Loucy (cell line): ENCODE data around the gene KCNQ4.

Experiments used
- H2AFZ ChIP-seq: fragments of 200-600 bp; sonication (generic); 2 replicates; pipeline ENCODE4 v1.6.0; 2016; ENCODE audit warnings: antibody characterized with exemption, mild to moderate bottlenecking, low read length, moderate library complexity
- H3F3A ChIP-seq: fragments of 200-600 bp; 2 replicates; pipeline ENCODE4 v1.6.0; 2016; ENCODE audit warnings: antibody characterized with exemption, low read depth, mild to moderate bottlenecking
- H3K27me3 ChIP-seq: fragments of 200-600 bp; sonication (generic); 2 replicates; pipeline ENCODE4 v1.6.1; 2014; ENCODE audit warnings: low read length, mild to moderate bottlenecking; ENCODE audit not compliant: insufficient read depth, poor library complexity, severe bottlenecking
- H3K36me3 ChIP-seq: fragments of 200-600 bp; sonication (generic); 2 replicates; pipeline ENCODE4 v1.6.1; 2016; ENCODE audit warnings: low read length; ENCODE audit not compliant: insufficient read depth
- H3K4me1 ChIP-seq: fragments of 200-600 bp; sonication (generic); 2 replicates; pipeline ENCODE4 v1.5.1; 2014; ENCODE audit warnings: low read length, mild to moderate bottlenecking; ENCODE audit not compliant: insufficient read depth, poor library complexity, severe bottlenecking
- H3K4me2 ChIP-seq: fragments of 200-600 bp; sonication (generic); 2 replicates; pipeline ENCODE4 v1.6.0; 2014; ENCODE audit warnings: antibody characterized with exemption, low read length, low read depth, mild to moderate bottlenecking; ENCODE audit not compliant: poor library complexity, severe bottlenecking
- H3K4me3 ChIP-seq: fragments of 200-600 bp; sonication (generic); 2 replicates; pipeline ENCODE4 v1.5.1; 2014; ENCODE audit warnings: low read length, mild to moderate bottlenecking, mixed read lengths; ENCODE audit not compliant: poor library complexity, severe bottlenecking
- H3K79me2 ChIP-seq: fragments of 200-600 bp; sonication (generic); 2 replicates; pipeline ENCODE4 v1.6.1; 2014; ENCODE audit warnings: low read length; ENCODE audit not compliant: insufficient read depth
- H3K9ac ChIP-seq: fragments of 200-600 bp; sonication (generic); 2 replicates; pipeline ENCODE4 v1.6.0; 2014; ENCODE audit warnings: mild to moderate bottlenecking, low read depth, low read length, moderate library complexity; ENCODE audit not compliant: poor library complexity, severe bottlenecking
- H3K9me2 ChIP-seq: fragments of 200-600 bp; sonication (generic); replicated peaks from 2 replicates; pipeline ENCODE4 v1.6.1; 2016; ENCODE audit warnings: low read depth, low read length, mixed read lengths
- H3K9me3 ChIP-seq: fragments of 200-600 bp; sonication (generic); 2 replicates; pipeline ENCODE4 v1.6.1; 2014; ENCODE audit warnings: mild to moderate bottlenecking, antibody characterized with exemption, low read length, low read depth; ENCODE audit not compliant: insufficient read depth
- H4K20me1 ChIP-seq: fragments of 200-600 bp; sonication (generic); 2 replicates; pipeline ENCODE4 v1.6.0; 2014; ENCODE audit warnings: antibody characterized with exemption, low read length, mild to moderate bottlenecking; ENCODE audit not compliant: insufficient read depth, poor library complexity, severe bottlenecking
- EZH2phosphoT487 ChIP-seq: fragments of 200-600 bp; IDR thresholded peaks from 2 replicates; pipeline ENCODE4 v1.6.1; 2018; ENCODE audit warnings: antibody characterized with exemption, mild to moderate bottlenecking, moderate library complexity, borderline replicate concordance
- TF ChIP-seq, protein P1 (sequence below): fragments of 200-600 bp; sonication (generic); conservative IDR thresholded peaks from 2 replicates; pipeline ENCODE4 v1.5.1; 2014; ENCODE audit warnings: mild to moderate bottlenecking, antibody characterized with exemption, low read length

KCNQ4 gene

DNA sequence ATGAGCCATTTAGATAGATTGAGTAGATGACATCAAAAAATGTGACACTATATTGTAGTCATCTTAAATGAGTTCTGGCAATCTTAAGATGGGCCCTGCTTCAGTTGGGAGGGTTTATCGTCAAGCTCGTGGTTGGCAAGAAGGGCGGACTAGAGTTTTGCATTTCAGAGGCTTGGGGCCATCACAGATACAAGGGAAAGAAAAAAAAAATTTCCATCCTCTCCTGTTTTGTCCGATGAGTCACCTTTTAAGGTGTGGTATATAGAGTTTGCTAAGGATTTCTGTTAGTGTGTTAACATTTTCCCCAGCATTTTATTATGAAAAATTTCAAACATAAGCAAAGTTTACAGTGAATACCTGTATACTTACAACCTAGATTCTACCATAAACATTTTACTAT lies 31.8 kb upstream of the KCNQ4 start:
- Histone ChIP-seq H3K9me3 (no peaks in the 10 kb centered on the region), H3K36me3 (peaks cover 99% of the 10 kb centered on the region), H3K4me3 (no peak overlapping the region), H3K9me2 (no peaks in the 10 kb centered on the region), H2AFZ (no peak overlapping the region), H4K20me1 (no peaks in the 10 kb centered on the region), H3K4me1 (no peaks in the 10 kb centered on the region), H3K4me2 (no peak overlapping the region), H3K9ac (no peak overlapping the region), H3K79me2 (peaks cover 3% of the 10 kb centered on the region; the same call in 1 of the 2 replicates), H3K27me3 (no peaks in the 10 kb centered on the region), H3F3A (no peaks in the 10 kb centered on the region)
- TF ChIP-seq, protein P1, sequence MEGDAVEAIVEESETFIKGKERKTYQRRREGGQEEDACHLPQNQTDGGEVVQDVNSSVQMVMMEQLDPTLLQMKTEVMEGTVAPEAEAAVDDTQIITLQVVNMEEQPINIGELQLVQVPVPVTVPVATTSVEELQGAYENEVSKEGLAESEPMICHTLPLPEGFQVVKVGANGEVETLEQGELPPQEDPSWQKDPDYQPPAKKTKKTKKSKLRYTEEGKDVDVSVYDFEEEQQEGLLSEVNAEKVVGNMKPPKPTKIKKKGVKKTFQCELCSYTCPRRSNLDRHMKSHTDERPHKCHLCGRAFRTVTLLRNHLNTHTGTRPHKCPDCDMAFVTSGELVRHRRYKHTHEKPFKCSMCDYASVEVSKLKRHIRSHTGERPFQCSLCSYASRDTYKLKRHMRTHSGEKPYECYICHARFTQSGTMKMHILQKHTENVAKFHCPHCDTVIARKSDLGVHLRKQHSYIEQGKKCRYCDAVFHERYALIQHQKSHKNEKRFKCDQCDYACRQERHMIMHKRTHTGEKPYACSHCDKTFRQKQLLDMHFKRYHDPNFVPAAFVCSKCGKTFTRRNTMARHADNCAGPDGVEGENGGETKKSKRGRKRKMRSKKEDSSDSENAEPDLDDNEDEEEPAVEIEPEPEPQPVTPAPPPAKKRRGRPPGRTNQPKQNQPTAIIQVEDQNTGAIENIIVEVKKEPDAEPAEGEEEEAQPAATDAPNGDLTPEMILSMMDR, result no peak
- no peak for TF ChIP-seq EZH2phosphoT487

DNA sequence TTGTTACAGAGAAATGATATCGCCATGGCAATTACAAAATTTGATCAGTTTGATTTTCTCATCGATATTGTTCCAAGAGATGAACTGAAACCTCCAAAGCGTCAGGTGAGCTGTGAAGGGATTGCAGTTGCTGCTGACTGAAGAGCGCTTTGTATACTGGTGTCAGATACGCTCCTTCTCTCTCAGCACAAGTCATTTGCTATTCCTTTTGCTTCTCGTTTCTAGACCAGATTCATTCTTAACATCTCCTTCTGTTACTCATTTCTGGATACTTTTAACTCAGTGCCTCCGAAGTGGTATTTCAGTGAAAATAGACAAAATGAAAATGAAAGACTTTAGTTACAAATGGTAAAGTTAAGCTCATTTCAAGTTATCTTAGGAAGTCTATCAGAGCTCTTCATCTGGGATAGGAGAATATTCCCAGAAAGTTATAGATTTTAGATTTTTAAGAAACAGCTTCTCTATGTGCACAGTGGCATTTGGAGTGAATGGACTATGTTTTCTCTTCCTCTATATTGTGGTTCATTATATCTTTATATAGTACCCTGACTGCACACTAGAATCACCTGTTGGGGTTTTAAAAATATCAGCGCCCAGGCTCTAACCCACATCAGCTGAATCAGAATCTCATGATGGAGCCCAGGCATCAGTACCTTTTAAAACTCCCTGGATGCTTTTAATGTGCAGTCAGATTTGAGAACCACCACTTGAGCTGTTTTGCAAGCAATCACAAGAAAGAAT lies 30.3 kb upstream of the KCNQ4 start:
- Histone ChIP-seq H3K27me3 (no peaks in the 10 kb centered on the region), H3K9me3 (no peaks in the 10 kb centered on the region), H3K36me3 (peaks cover 99% of the 10 kb centered on the region), H2AFZ (no peak overlapping the region), H4K20me1 (no peaks in the 10 kb centered on the region), H3K79me2 (no peaks in the 10 kb centered on the region), H3K4me2 (no peak overlapping the region), H3F3A (no peaks in the 10 kb centered on the region), H3K4me1 (no peaks in the 10 kb centered on the region), H3K9ac (no peak overlapping the region), H3K4me3 (no peak overlapping the region), H3K9me2 (no peaks in the 10 kb centered on the region)
- no peak for TF ChIP-seq EZH2phosphoT487
- TF ChIP-seq, protein P1, result no peak

DNA sequence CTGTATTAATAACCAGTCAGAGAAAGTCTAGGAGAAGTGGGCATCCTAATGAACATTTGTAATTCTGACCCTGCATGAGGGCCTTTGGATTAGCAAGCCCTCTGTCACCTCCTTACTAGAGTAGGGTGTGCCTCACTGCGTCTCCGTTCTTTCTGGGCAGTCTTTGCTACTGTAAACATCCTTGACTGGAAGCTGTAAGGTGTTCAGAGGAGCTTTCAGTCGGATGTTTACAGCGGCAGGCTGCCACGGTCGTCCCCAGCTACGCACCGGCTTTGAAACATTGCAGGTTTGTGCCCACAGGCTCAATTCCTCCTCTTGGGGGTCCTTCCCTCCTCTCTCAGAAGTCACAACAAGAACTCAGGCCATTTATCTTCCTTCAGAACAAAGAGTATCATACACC lies 29.4 kb upstream of the KCNQ4 start:
- Histone ChIP-seq H3F3A (no peaks in the 10 kb centered on the region), H3K9me2 (no peaks in the 10 kb centered on the region), H3K4me2 (no peak overlapping the region), H3K79me2 (no peaks in the 10 kb centered on the region), H4K20me1 (no peaks in the 10 kb centered on the region), H3K9me3 (no peaks in the 10 kb centered on the region), H3K36me3 (peaks cover 99% of the 10 kb centered on the region), H2AFZ (no peak overlapping the region), H3K27me3 (no peaks in the 10 kb centered on the region), H3K4me1 (no peaks in the 10 kb centered on the region), H3K4me3 (no peak overlapping the region), H3K9ac (no peak overlapping the region)
- TF ChIP-seq EZH2phosphoT487, result no peak

DNA sequence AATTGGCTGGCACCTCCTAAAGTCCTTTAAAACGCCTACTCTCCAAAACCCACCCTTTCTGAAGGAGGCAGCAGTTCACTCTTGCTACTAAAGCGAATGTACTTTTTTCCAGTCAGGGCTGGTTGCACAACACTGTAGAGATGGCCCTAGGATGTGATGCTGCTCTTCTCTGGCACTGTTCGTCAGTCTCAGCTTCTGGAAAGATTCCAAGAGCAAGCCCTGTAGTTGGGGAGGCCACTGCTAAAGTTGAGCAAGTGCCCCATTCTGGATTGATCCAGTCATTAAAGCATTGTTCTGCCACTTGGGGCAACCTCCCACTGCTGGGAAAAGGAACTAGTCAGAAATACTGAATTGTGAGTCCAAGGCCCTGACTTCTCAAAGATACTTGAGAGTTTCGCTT lies 28.5 kb upstream of the KCNQ4 start:
- TF ChIP-seq, protein P1, result no peak
- TF ChIP-seq EZH2phosphoT487, result no peak
- Histone ChIP-seq H3K36me3 (peaks cover 99% of the 10 kb centered on the region), H3K9ac (no peak overlapping the region)

More for the DNA sequence above, 28.5 kb upstream of the KCNQ4 start:
- Histone ChIP-seq H3F3A (no peaks in the 10 kb centered on the region), H3K9me2 (no peaks in the 10 kb centered on the region), H3K4me3 (no peak overlapping the region), H3K79me2 (no peaks in the 10 kb centered on the region), H3K4me2 (no peak overlapping the region), H4K20me1 (no peaks in the 10 kb centered on the region), H3K9me3 (no peaks in the 10 kb centered on the region), H2AFZ (no peak overlapping the region), H3K4me1 (no peaks in the 10 kb centered on the region), H3K27me3 (no peaks in the 10 kb centered on the region)
